Gastroesophageal sphincter (tissue), 3 donors: ENCODE data around the gene ANKRD34A.

ENCODE experiments used
- CTCF ChIP-seq, 4 experiments: fragments of 200-600 bp in 2 of 4; fragments of 450-650 bp in 2 of 4; sonication (generic) in 1 of 4; IDR thresholded peaks; one replicate each; pipeline ENCODE4 v1.5.1; 2017 to 2019; ENCODE audit warnings: antibody characterized with exemption in 4 of 4, mild to moderate bottlenecking in 2 of 4, moderate library complexity in 2 of 4
- EP300 ChIP-seq: sonication (generic); formaldehyde crosslinking; IDR thresholded peaks from one replicate; pipeline ENCODE4 v1.6.1; 2017; ENCODE audit warnings: antibody characterized with exemption, mild to moderate bottlenecking
- POLR2A ChIP-seq, 2 donors: fragments of 450-650 bp; IDR thresholded peaks; one replicate each; pipeline ENCODE4 v1.6.1; 2017; ENCODE audit warnings: antibody characterized with exemption in 2 of 2, mild to moderate bottlenecking in 2 of 2, moderate library complexity in 1 of 2
- POLR2AphosphoS5 ChIP-seq: sonication (generic); formaldehyde crosslinking; IDR thresholded peaks from one replicate; pipeline ENCODE4 v1.6.1; 2017; ENCODE audit warnings: antibody characterized with exemption

- no peak for TF ChIP-seq CTCF (IDR thresholded peaks at IDR 0.05)
- no peak for TF ChIP-seq POLR2AphosphoS5
- TF ChIP-seq POLR2A (IDR thresholded peaks at IDR 0.05): no peak
- TF ChIP-seq EP300: no peak
These were observed 19.8 kb downstream of the ANKRD34A start for GRCh38 chr1:145944532-145944931.
